ENCODE results near the gene LYSMD3.

LYSMD3 gene

DNA sequence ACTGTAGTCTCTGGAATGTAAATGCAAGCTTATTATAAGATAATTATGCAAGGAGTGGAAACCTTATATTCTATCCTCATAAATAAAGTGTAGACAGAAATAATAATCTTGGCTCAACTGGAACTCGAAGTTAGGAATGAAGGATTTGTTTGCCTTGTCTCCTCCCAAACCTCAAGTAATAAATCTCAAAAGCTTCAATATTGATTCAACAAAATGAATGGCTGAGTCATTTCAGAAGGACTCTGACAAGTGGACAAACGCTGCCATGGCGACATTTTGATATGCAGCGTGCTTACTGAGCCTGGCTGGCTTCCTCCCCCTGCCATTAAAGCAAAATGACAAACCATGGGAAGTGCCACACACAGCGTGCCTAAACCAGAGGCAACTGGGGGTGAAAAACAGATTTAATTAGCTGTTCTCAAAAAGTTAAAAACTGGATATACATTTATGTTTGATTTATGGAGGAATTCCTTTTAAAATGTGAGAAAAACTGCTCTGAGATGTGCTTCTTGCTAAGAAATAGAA is 18.7 kb upstream of the LYSMD3 start:
- H3K4me3 ChIP-seq (ENCODE audit: low read depth, low read length) = no peak overlapping the region
- TF ChIP-seq, protein P1, sequence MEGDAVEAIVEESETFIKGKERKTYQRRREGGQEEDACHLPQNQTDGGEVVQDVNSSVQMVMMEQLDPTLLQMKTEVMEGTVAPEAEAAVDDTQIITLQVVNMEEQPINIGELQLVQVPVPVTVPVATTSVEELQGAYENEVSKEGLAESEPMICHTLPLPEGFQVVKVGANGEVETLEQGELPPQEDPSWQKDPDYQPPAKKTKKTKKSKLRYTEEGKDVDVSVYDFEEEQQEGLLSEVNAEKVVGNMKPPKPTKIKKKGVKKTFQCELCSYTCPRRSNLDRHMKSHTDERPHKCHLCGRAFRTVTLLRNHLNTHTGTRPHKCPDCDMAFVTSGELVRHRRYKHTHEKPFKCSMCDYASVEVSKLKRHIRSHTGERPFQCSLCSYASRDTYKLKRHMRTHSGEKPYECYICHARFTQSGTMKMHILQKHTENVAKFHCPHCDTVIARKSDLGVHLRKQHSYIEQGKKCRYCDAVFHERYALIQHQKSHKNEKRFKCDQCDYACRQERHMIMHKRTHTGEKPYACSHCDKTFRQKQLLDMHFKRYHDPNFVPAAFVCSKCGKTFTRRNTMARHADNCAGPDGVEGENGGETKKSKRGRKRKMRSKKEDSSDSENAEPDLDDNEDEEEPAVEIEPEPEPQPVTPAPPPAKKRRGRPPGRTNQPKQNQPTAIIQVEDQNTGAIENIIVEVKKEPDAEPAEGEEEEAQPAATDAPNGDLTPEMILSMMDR (IDR thresholded peaks at IDR 0.05; ENCODE audit: low read depth, low read length) = no peak

DNA sequence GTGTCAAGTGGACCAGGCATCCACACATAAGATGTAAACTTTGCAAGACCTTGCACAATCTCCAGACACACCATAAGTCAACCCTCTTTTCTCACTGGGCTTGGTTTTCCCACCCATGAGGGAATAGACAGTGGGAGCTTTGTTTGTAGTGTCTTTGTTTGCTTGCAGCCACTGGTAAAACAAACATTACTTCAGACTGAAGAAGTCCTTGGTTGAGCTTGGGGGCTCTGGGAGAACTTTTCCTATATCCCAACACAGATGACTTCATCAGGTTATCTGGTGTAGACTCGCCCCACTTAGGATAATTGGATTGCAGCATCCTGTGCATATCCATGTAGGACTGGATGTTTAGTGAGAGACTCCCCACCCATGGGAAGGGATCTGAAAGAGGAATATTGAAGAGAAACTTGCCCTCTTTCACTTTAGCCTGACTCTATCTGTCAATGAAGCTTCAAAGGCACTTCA is 17.7 kb upstream of the LYSMD3 start:
- TF ChIP-seq, protein P1 (IDR thresholded peaks at IDR 0.05; ENCODE audit: low read depth, low read length) = no peak
- H3K4me3 ChIP-seq (ENCODE audit: low read depth, low read length) = no peak overlapping the region

DNA sequence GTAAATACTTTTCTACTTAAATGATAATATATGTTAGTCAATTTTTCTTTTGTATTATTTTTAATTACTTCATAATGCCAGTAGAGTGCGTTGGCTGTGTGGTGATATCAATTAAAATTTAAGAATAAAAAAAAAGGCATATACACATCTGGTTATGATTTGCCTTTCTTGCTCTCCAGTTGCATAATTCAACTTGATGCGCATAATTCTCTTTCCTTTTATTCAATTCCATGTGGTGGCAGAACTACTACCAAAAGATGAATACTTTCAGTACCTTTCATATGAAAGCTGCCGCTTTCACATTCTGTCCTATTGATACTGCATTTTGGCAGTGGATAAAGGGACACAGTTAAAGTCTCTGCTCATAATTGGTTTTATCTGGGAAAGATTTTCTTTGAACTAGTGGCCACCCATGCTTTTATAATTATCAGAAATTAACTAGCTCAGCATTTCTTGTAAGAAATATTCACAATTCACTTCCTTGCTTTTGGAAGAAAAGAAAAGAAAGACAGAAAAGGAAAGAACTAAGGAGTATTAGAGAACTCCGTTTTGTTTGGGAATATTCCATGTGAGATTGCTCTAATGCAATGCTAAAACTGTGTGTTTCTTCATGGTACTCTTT is 16.9 kb upstream of the LYSMD3 start:
- H3K4me3 ChIP-seq (ENCODE audit: low read depth, low read length) = no peak overlapping the region
- TF ChIP-seq, protein P1 (IDR thresholded peaks at IDR 0.05; ENCODE audit: low read depth, low read length) = no peak

DNA sequence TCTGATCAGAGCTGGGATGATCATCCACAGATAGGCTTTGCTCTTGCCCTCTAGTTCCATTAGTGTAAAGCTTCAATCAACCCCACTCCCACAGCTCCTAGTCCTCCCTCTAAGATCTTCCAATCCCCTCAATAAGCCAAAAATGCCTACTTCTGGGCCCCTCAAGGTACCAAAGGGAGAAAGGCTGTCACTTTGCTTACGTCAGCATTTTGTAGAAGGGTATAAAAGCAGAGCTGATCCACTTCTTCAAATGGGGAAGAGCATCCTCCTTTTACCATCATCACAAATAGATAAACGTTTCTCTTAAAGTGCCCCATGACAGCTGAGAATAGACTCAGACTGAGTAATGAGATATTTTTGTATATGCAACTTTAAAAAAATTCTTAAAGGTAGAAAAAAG is 16.1 kb upstream of the LYSMD3 start:
- H3K4me3 ChIP-seq (ENCODE audit: low read depth, low read length) = no peak overlapping the region

DNA sequence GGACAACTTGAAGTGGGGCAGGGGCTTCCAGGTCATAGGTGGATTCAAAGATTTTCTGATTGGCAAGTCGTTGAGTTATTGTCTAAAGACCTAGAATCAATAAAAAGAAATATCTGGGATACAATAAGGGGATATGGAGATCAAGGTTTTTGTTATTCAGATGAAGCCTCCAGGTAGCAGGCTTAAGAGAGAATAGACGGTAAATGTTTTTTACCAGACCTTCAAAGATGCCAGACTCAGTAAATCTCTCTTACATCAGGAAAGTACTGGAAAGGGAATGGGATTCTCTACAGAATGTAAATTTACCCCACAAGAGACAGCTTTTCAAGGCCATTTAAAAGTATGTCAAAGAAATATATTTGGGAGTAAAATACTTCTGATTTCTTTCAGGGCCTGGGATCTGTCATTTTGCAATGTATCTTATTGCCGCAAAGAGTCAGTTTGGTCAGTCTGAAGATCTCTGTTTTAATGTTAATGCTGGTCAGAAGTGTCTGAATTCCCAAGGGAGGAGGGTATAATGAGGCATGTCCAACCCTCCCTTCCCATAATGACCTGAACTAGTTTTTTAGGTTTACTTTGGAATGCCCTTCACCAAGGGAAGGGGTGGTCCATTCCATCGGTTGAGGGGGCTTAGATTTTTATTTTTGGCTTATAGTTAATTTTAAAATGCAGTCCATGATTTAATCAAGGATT is 13.6 kb upstream of the LYSMD3 start:
- no peak overlapping the region for H3K4me3 ChIP-seq (ENCODE audit: low read depth, low read length)

More for the DNA sequence above, 16.1 kb upstream of the LYSMD3 start:
- TF ChIP-seq, protein P1 (IDR thresholded peaks at IDR 0.05; ENCODE audit: low read depth, low read length) = no peak

DNA sequence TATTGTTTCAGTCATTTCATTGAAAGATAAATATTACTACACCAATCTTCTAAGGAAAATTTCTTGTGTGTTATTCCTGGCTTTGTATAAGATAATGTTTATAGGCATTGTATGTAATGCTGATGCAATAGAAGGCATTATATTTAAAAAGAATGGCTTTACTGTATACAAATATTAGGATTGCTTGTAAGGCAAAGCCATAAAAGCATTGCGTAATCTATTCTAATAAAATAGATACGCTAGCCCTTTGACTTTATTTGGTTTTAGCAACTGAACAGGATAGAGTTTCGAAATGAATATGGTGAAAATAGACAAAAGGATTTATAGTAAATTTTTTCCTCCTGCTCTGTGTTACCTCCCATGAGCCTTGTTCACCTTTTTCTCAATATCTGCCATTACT is 5.5 kb upstream of the LYSMD3 start:
- no peak overlapping the region for H3K4me3 ChIP-seq (ENCODE audit: low read depth, low read length)
- TF ChIP-seq, protein P1 (IDR thresholded peaks at IDR 0.05; ENCODE audit: low read depth, low read length) = no peak

More for the DNA sequence above, 13.6 kb upstream of the LYSMD3 start:
- TF ChIP-seq, protein P1 (IDR thresholded peaks at IDR 0.05; ENCODE audit: low read depth, low read length) = no peak

DNA sequence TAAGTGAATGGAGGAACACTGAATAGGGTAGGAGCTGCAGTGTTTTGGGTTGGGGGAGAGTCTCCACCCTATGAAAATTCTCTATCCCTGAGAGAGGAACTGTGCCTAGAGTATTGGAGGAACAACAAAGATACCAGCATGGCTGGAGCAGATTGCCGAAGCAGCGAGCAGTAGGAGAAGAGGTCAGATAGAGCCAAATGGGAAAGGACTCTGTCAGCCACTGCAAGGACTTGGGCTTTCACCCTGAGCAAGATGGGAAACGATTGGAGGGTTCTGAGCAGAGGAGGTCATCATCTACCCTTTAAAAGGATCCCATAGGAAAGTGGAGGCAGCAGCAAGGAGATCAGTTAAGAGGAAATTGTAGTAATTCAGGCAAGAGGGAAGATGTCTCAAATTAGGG is 4.4 kb upstream of the LYSMD3 start:
- no peak overlapping the region for H3K4me3 ChIP-seq (ENCODE audit: low read depth, low read length)
- TF ChIP-seq, protein P1 (IDR thresholded peaks at IDR 0.05; ENCODE audit: low read depth, low read length) = no peak
